ENCODE measurements around the gene TSNAX.
A peak's percentile ranks its signal among the peaks of the same experiment; 100 is the strongest.

TSNAX gene

GRCh38 chr1:231554969-231555368 is 26.5 kb downstream of the TSNAX start:
- Histone ChIP-seq H3K36me3 (ENCODE audit: control insufficient read depth in 1 of 2, insufficient read depth in 2 of 2, low read depth in 1 of 2, low read length in 2 of 2) (peaks cover 0 to 32% of the 10 kb centered on the region in 2 experiments), H2BK120ac (ENCODE audit: low read depth, low read length) (no peak overlapping the region), H2AFZ (ENCODE audit: low read depth, low read length) (no peak overlapping the region), H3K23ac (ENCODE audit: low read length in 2 of 2) (no peak overlapping the region), H3K27me3 (ENCODE audit: control insufficient read depth in 1 of 2, insufficient read depth in 1 of 2, low read length in 2 of 2) (no peaks in the 10 kb centered on the region), H3K18ac (ENCODE audit: low read depth in 1 of 2, low read length in 2 of 2) (no peak overlapping the region), H3K27ac (ENCODE audit: low read length, poor library complexity, severe bottlenecking) (no peak overlapping the region), H2AK5ac (ENCODE audit: low read length, severe bottlenecking) (no peak overlapping the region), H4K91ac (ENCODE audit: low read length) (no peak overlapping the region), H3K9ac (ENCODE audit: low read length) (no peak overlapping the region), H3K4me1 (ENCODE audit: control insufficient read depth, insufficient read depth, low read depth, low read length) (peaks cover 5% of the 10 kb centered on the region), H2BK15ac (ENCODE audit: low read depth, poor library complexity, severe bottlenecking) (no peak overlapping the region), H3K9me3 (ENCODE audit: control insufficient read depth, low read length) (no peaks in the 10 kb centered on the region), H3K4me2 (ENCODE audit: low read length, poor library complexity, severe bottlenecking) (no peak overlapping the region), H2BK12ac (ENCODE audit: low read length in 2 of 2) (no peak overlapping the region), H3K14ac (ENCODE audit: low read length in 2 of 2) (no peak overlapping the region), H3K4ac (ENCODE audit: low read depth in 1 of 2, low read length in 2 of 2) (no peak overlapping the region), H3K79me1 (replicated peaks; ENCODE audit: low read length, poor library complexity, severe bottlenecking) (peaks cover 8% of the 10 kb centered on the region), H4K8ac (ENCODE audit: low read length) (no peak overlapping the region), H2BK5ac (ENCODE audit: low read depth, low read length, poor library complexity, severe bottlenecking) (no peak overlapping the region), H3K4me3 (ENCODE audit: insufficient read depth in 1 of 2, low read depth in 1 of 2, low read length in 2 of 2) (no peak overlapping the region)
- DNase-seq = no peak
- WGBS = 85% methylated on average over 2 of the region's 2 CpGs

GRCh38 chr1:231557411-231557810 is 28.9 kb downstream of the TSNAX start:
- Histone ChIP-seq H2BK120ac (ENCODE audit: low read depth, low read length) (no peak overlapping the region), H2BK12ac (ENCODE audit: low read length in 2 of 2) (no peak overlapping the region), H3K23ac (ENCODE audit: low read length in 2 of 2) (no peak overlapping the region), H3K9ac (ENCODE audit: low read length) (no peak overlapping the region), H2AK5ac (ENCODE audit: low read length, severe bottlenecking) (no peak overlapping the region), H3K14ac (ENCODE audit: low read length in 2 of 2) (no peak overlapping the region), H2BK15ac (ENCODE audit: low read depth, poor library complexity, severe bottlenecking) (no peak overlapping the region), H3K4me2 (ENCODE audit: low read length, poor library complexity, severe bottlenecking) (no peak overlapping the region), H3K4me3 (ENCODE audit: insufficient read depth in 1 of 2, low read depth in 1 of 2, low read length in 2 of 2) (no peak overlapping the region), H4K8ac (ENCODE audit: low read length) (no peak overlapping the region), H3K4ac (ENCODE audit: low read depth in 1 of 2, low read length in 2 of 2) (no peak overlapping the region), H3K18ac (ENCODE audit: low read depth in 1 of 2, low read length in 2 of 2) (no peak overlapping the region), H2AFZ (ENCODE audit: low read depth, low read length) (no peak overlapping the region), H3K4me1 (ENCODE audit: control insufficient read depth, insufficient read depth, low read depth, low read length) (peaks cover 5% of the 10 kb centered on the region), H3K27ac (ENCODE audit: low read length, poor library complexity, severe bottlenecking) (no peak overlapping the region), H4K91ac (ENCODE audit: low read length) (no peak overlapping the region), H3K79me1 (replicated peaks; ENCODE audit: low read length, poor library complexity, severe bottlenecking) (peaks cover 10% of the 10 kb centered on the region), H2BK5ac (ENCODE audit: low read depth, low read length, poor library complexity, severe bottlenecking) (no peak overlapping the region), H3K36me3 (ENCODE audit: control insufficient read depth in 1 of 2, insufficient read depth in 2 of 2, low read depth in 1 of 2, low read length in 2 of 2) (peaks cover 3 to 36% of the 10 kb centered on the region in 2 experiments), H3K27me3 (ENCODE audit: control insufficient read depth in 1 of 2, insufficient read depth in 1 of 2, low read length in 2 of 2) (no peaks in the 10 kb centered on the region), H3K9me3 (ENCODE audit: control insufficient read depth, low read length) (no peaks in the 10 kb centered on the region)
- peak; percentile 8 for DNase-seq
- 100% methylated on average over 1 of the region's 1 CpG for WGBS

- Histone ChIP-seq H4K8ac (ENCODE audit: low read length) (no peak overlapping the region), H4K91ac (ENCODE audit: low read length) (no peak overlapping the region), H2BK120ac (ENCODE audit: low read depth, low read length) (no peak overlapping the region), H3K4ac (ENCODE audit: low read depth in 1 of 2, low read length in 2 of 2) (no peak overlapping the region), H2BK5ac (ENCODE audit: low read depth, low read length, poor library complexity, severe bottlenecking) (no peak overlapping the region), H2AK5ac (ENCODE audit: low read length, severe bottlenecking) (no peak overlapping the region), H3K9ac (ENCODE audit: low read length) (no peak overlapping the region), H3K27me3 (ENCODE audit: control insufficient read depth in 1 of 2, insufficient read depth in 1 of 2, low read length in 2 of 2) (no peaks in the 10 kb centered on the region), H3K27ac (ENCODE audit: low read length, poor library complexity, severe bottlenecking) (peak overlapping the region; percentile 28), H2BK15ac (ENCODE audit: low read depth, poor library complexity, severe bottlenecking) (no peak overlapping the region), H2BK12ac (ENCODE audit: low read length in 2 of 2) (no peak overlapping the region), H3K4me1 (ENCODE audit: control insufficient read depth, insufficient read depth, low read depth, low read length) (peaks cover 5% of the 10 kb centered on the region), H3K36me3 (ENCODE audit: control insufficient read depth in 1 of 2, insufficient read depth in 2 of 2, low read depth in 1 of 2, low read length in 2 of 2) (peaks cover 3 to 37% of the 10 kb centered on the region in 2 experiments), H3K18ac (ENCODE audit: low read depth in 1 of 2, low read length in 2 of 2) (no peak overlapping the region), H3K9me3 (ENCODE audit: control insufficient read depth, low read length) (no peaks in the 10 kb centered on the region), H3K4me3 (ENCODE audit: insufficient read depth in 1 of 2, low read depth in 1 of 2, low read length in 2 of 2) (no peak overlapping the region), H2AFZ (ENCODE audit: low read depth, low read length) (no peak overlapping the region), H3K4me2 (ENCODE audit: low read length, poor library complexity, severe bottlenecking) (no peak overlapping the region), H3K14ac (ENCODE audit: low read length in 2 of 2) (no peak overlapping the region), H3K23ac (ENCODE audit: low read length in 2 of 2) (no peak overlapping the region), H3K79me1 (replicated peaks; ENCODE audit: low read length, poor library complexity, severe bottlenecking) (peaks cover 10% of the 10 kb centered on the region)
- DNase-seq = peak; percentile 61
- 88% methylated on average over 2 of the region's 3 CpGs for WGBS
Measured at GRCh38 chr1:231557898-231558707, 29.6 kb downstream of the TSNAX start.

- H3K9me3 ChIP-seq (ENCODE audit: control insufficient read depth, low read length) = no peaks in the 10 kb centered on the region
- WGBS = no CpG with 5 or more reads among the region's 2 CpGs
- no peak overlapping the region for H2BK12ac ChIP-seq (ENCODE audit: low read length in 2 of 2)
- H2BK15ac ChIP-seq (ENCODE audit: low read depth, poor library complexity, severe bottlenecking) = no peak overlapping the region
- H3K27me3 ChIP-seq (ENCODE audit: control insufficient read depth in 1 of 2, insufficient read depth in 1 of 2, low read length in 2 of 2) = no peaks in the 10 kb centered on the region
- H3K4ac ChIP-seq (ENCODE audit: low read depth in 1 of 2, low read length in 2 of 2) = no peak overlapping the region
- H2BK5ac ChIP-seq (ENCODE audit: low read depth, low read length, poor library complexity, severe bottlenecking) = no peak overlapping the region
- H3K4me1 ChIP-seq (ENCODE audit: control insufficient read depth, insufficient read depth, low read depth, low read length) = peaks cover 5% of the 10 kb centered on the region
- no peak overlapping the region for H3K4me2 ChIP-seq (ENCODE audit: low read length, poor library complexity, severe bottlenecking)
- H3K9ac ChIP-seq (ENCODE audit: low read length) = no peak overlapping the region
- H3K4me3 ChIP-seq (ENCODE audit: insufficient read depth in 1 of 2, low read depth in 1 of 2, low read length in 2 of 2) = no peak overlapping the region
- H4K8ac ChIP-seq (ENCODE audit: low read length) = no peak overlapping the region
- H2AFZ ChIP-seq (ENCODE audit: low read depth, low read length) = no peak overlapping the region
- H4K91ac ChIP-seq (ENCODE audit: low read length) = no peak overlapping the region
- peaks cover 10% of the 10 kb centered on the region for H3K79me1 ChIP-seq (replicated peaks; ENCODE audit: low read length, poor library complexity, severe bottlenecking)
- no peak overlapping the region for H2AK5ac ChIP-seq (ENCODE audit: low read length, severe bottlenecking)
- no peak overlapping the region for H3K27ac ChIP-seq (ENCODE audit: low read length, poor library complexity, severe bottlenecking)
- peaks cover 3 to 43% of the 10 kb centered on the region in 2 experiments for H3K36me3 ChIP-seq (ENCODE audit: control insufficient read depth in 1 of 2, insufficient read depth in 2 of 2, low read depth in 1 of 2, low read length in 2 of 2)
- H3K23ac ChIP-seq (ENCODE audit: low read length in 2 of 2) = no peak overlapping the region
- no peak overlapping the region for H2BK120ac ChIP-seq (ENCODE audit: low read depth, low read length)
- H3K14ac ChIP-seq (ENCODE audit: low read length in 2 of 2) = no peak overlapping the region
- no peak for DNase-seq
- no peak overlapping the region for H3K18ac ChIP-seq (ENCODE audit: low read depth in 1 of 2, low read length in 2 of 2)
Measured at GRCh38 chr1:231558708-231559185, 30.3 kb downstream of the TSNAX start.

Data from mesenchymal stem cell (in vitro differentiated cells and primary cell).